Erythroblast (primary cell): ENCODE measurements around the gene SMIM38.

Experiments
- GATA1 ChIP-seq: IDR thresholded peaks from 2 replicates; pipeline ENCODE4 v1.6.1; 2011; ENCODE audit warnings: low read depth, mild to moderate bottlenecking, control low read depth, low read length, moderate library complexity
- POLR2A ChIP-seq: IDR thresholded peaks from 2 replicates; pipeline ENCODE4 v1.6.1; 2011; ENCODE audit warnings: mild to moderate bottlenecking, low read length

DNA sequence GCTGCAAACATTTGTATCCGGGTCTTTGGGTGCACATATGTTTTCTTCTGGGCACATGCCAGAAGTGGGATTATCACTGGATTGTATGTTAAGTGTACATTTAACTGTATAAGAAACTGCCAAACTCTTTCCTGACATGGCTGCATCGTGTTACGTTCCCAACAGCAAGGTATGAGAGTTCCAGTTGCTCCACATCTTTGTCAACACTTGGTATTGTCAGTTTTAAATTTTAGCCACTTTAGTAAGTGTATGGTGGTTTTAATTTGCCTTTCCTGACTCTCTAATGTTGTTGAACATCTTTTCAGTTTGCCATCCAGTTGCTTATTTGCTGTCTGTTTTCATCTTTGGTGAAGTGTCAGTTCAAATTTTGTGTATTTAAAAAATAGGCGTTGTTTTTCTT lies 22.5 kb upstream of the SMIM38 start:
- no peak for TF ChIP-seq POLR2A
- no peak for TF ChIP-seq GATA1
